ENCODE results near the gene STOX1. TPM values are rescaled to one million over a fixed set of nuclear protein-coding genes. Genes with fewer than 3 reads are reported as not detected.

The STOX1 gene
- total and polyA plus RNA-seq, 10 of the 15 experiments (the other 5 are each of a cell fraction or from before 2014, with no cell fraction given), result 0.18 to 1.2 (median 0.67) TPM; not detected in 1

DNA sequence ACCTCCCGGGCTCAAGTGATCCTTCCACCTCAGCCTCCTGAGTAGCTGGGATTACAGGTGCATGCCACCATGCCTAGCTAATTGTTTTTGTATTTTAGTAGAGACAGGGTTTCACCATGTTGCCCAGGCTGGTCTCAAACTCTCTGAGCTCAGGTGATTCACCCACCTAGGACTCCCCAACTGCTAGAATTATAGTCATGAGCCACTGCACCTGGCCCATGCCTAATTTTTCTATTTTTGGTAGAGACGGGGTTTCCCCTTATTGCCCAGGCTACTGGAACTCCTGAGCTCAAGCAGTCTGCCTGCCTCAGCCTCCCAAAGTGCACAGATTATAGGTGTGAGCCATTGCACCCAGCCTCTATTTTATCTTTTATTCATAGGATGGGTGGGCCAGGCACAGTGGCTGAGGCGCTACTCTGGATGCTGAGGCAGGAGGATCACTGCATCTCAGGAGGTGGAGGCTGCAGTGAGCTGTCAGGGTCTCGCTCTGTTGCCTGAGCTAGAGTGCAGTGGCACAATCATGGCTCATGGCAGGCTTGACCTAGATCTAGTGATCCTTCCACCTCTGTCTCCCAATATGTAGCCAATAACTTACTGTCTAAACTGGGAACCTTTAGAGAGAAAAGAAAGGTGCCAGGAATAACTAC is 31.3 kb upstream of the STOX1 start:
- no peak for ATAC-seq
- CTCF ChIA-PET, result interaction anchor here (0.6 kb wide), 2 partner anchors 262 to 586 kb away, joined by 3 to 4 read pairs; no protein-coding TSS in a partner anchor
- Histone ChIP-seq H3K4me2 (ENCODE audit: control insufficient read depth, insufficient read depth) (no peak overlapping the region), H4K20me1 (ENCODE audit: control insufficient read depth, insufficient read depth) (no peaks in the 10 kb centered on the region), H3K27ac (ENCODE audit: control insufficient read depth, insufficient read depth) (no peak overlapping the region), H3K9ac (ENCODE audit: control insufficient read depth, insufficient read depth, low read length) (no peak overlapping the region), H2AFZ (ENCODE audit: control insufficient read depth, low read depth, low read length) (no peak overlapping the region), H3K36me3 (ENCODE audit: control insufficient read depth in 2 of 2, insufficient read depth in 2 of 2, low read length in 1 of 2) (peaks cover 0 to 5% of the 10 kb centered on the region in 2 experiments; a peak in 2 of 4 replicates), H3K27me3 (replicated peaks in 1 of 2; ENCODE audit: control insufficient read depth in 2 of 2, insufficient read depth in 2 of 2, low read length in 1 of 2) (no peaks in the 10 kb centered on the region), H3K4me1 (ENCODE audit: control insufficient read depth, insufficient read depth, low read length) (no peaks in the 10 kb centered on the region), H3K9me3 (replicated peaks; ENCODE audit: control insufficient read depth, insufficient read depth, low read length) (no peaks in the 10 kb centered on the region), H3K79me2 (ENCODE audit: control insufficient read depth, insufficient read depth, low read length) (no peaks in the 10 kb centered on the region), H3K4me3 (no peak overlapping the region)
- no peak for FAIRE-seq
- in situ Hi-C loops (cut with MboI), result no loop called here
- no peak for DNase-seq (ENCODE audit: low read depth, low spot score)
- intact Hi-C loops (cut with micrococcal nuclease; ENCODE audit: unreplicated experiment), result loop anchor here (10.0 kb wide), 1 partner anchor 99 kb away; no protein-coding TSS in a partner anchor
- RAD21 ChIA-PET (ENCODE audit: unreplicated experiment), result no interaction called here
- WGBS (ENCODE audit: insufficient coverage, insufficient replicate concordance, low lambda C conversion rate, missing lambda C conversion rate), result 70% methylated on average over 4 of the region's 4 CpGs
- TF ChIP-seq TCF3 (IDR thresholded peaks at IDR 0.05; ENCODE audit: borderline replicate concordance, insufficient read depth, low read depth, low read length) (no peak), RAD21 (IDR thresholded peaks at IDR 0.05; ENCODE audit: insufficient read depth, low read depth, low read length) (no peak), POLR2AphosphoS2 (IDR thresholded peaks at IDR 0.05; ENCODE audit: low read depth, low read length) (no peak), EGR1 (IDR thresholded peaks at IDR 0.05; ENCODE audit: borderline replicate concordance in 1 of 2, low read depth in 2 of 2, low read length in 2 of 2) (no peak), NFXL1 (IDR thresholded peaks at IDR 0.05; ENCODE audit: borderline replicate concordance) (no peak), STAT3 (IDR thresholded peaks at IDR 0.05; ENCODE audit: low read depth, low read length) (no peak), BCL3 (IDR thresholded peaks at IDR 0.05; ENCODE audit: borderline replicate concordance, insufficient read depth, low read depth, low read length, poor library complexity, severe bottlenecking) (no peak), CREM (IDR thresholded peaks at IDR 0.05; ENCODE audit: low read depth) (no peak)
- SMC1A ChIA-PET (ENCODE audit: uncharacterized antibody, unreplicated experiment), result interaction anchor here (0.7 kb wide), 1 partner anchor 16 kb away, joined by 3 read pairs; no protein-coding TSS in a partner anchor
- no TSS peak for BruUV-seq (replicated peaks)
- POLR2A ChIA-PET, result interaction anchor here (0.6 kb wide), 1 partner anchor 95 kb away, joined by 7 read pairs; no protein-coding TSS in a partner anchor

Data from GM12878 (cell line).